ENCODE data around the gene MOV10L1.

- TF ChIP-seq CTCF (conservative IDR thresholded peaks at IDR 0.05 in 1 of 2, IDR thresholded peaks at IDR 0.05 in 1 of 2; ENCODE audit: low read depth in 1 of 2, low read length in 2 of 2) (no peak), EZH2 (IDR thresholded peaks at IDR 0.05; ENCODE audit: low read length, missing control alignments) (no peak)
Observed at GRCh38 chr22:50086526-50086925, 3.3 kb upstream of the MOV10L1 start.

Data from fibroblast of lung (primary cell).